ENCODE results near the gene TRPT1.
A peak's percentile ranks its signal among the peaks of the same experiment; 100 is the strongest.

The TRPT1 gene

DNA sequence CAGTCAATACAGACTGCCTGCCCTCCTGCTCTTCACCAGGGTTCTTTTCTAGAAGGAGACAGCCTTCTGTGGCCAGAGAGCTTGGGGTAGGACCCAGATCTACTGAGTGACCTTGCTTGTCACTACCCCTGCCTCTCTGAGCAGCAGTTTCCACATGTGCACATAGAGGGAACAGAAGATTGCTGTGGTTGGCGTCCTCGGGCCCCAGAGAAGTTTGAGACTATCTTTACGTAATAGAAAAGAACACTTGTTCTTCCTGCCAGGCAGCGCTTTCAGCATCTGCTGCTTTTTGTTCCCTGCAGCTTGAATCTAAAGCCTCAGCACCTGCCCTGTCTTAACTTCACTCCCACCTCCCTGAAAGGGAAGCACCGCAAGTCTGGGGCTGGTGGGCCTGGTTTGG is 13.0 kb upstream of the TRPT1 start:
- peak overlapping the region; percentile 98 for H3K27ac ChIP-seq
- ChIA-PET CTCF (no interaction called here), POLR2A (ENCODE audit: low non-redundant PET) (no interaction called here)
- DNase-seq (ENCODE audit: low spot score): no peak
- TF ChIP-seq, protein P1, sequence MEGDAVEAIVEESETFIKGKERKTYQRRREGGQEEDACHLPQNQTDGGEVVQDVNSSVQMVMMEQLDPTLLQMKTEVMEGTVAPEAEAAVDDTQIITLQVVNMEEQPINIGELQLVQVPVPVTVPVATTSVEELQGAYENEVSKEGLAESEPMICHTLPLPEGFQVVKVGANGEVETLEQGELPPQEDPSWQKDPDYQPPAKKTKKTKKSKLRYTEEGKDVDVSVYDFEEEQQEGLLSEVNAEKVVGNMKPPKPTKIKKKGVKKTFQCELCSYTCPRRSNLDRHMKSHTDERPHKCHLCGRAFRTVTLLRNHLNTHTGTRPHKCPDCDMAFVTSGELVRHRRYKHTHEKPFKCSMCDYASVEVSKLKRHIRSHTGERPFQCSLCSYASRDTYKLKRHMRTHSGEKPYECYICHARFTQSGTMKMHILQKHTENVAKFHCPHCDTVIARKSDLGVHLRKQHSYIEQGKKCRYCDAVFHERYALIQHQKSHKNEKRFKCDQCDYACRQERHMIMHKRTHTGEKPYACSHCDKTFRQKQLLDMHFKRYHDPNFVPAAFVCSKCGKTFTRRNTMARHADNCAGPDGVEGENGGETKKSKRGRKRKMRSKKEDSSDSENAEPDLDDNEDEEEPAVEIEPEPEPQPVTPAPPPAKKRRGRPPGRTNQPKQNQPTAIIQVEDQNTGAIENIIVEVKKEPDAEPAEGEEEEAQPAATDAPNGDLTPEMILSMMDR (conservative IDR thresholded peaks at IDR 0.05; ENCODE audit: low read depth): no peak

DNA sequence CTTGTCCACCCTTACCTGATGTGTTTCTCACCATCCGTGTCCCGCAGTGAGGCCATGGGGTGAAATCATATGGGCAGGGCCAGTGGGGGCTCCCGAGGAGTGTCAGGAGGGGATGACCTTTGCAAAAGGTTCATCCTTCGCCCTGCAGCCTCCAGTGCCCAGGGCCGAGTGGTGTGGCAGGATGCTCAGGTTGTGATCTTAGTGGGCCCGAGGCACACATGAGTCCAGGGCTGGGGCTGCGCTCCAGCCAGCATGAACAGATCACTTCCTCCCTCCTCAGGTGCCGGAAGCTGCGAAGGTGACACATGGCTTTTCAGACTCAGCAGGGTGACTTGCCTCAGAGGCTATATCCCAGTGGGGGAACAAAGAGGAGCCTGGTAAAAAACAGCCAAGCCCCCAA is 12.1 kb upstream of the TRPT1 start:
- DNase-seq (ENCODE audit: low spot score): no peak
- H3K27ac ChIP-seq: peak overlapping the region; percentile 98
- ChIA-PET CTCF (interaction anchor here (1.3 kb wide), 1 partner anchor 10 kb away, joined by 3 read pairs; no protein-coding TSS in a partner anchor), POLR2A (ENCODE audit: low non-redundant PET) (interaction anchor here (0.6 to 1.4 kb wide), 2 partner anchors 24 to 52 kb away, joined by 3 to 8 read pairs; partner anchors contain the start of gene STIP1)
- TF ChIP-seq, protein P1 (conservative IDR thresholded peaks at IDR 0.05; ENCODE audit: low read depth): no peak

DNA sequence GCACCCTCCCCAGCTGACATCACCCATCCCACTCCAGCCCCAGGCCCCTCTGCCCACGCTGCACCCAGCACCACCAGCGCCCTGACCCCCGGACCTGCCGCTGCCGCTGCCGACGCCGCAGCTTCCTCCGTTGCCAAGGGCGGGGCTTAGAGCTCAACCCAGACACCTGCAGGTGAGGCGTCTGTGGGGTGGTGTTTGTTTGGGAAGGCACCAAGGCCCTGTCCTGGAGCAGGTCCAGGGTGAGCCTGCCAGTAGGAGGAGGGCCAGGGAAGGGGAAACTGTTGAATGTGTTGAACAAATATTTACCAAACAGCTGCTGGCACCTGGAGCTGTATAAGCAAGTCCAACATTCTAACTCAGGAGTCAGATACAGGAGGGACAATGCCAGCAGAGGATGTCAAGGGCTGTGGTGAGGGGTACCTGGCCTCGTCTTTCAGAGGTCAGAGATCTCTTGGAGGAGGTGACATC is 11.5 kb upstream of the TRPT1 start:
- DNase-seq (ENCODE audit: low spot score): no peak
- CTCF ChIA-PET: interaction anchor here (0.6 to 1.3 kb wide), 5 partner anchors 10 to 566 kb away, joined by 3 to 5 read pairs (median 3); partner anchors contain the start of gene MAP4K2
- POLR2A ChIA-PET (ENCODE audit: low non-redundant PET): interaction anchor here (1.4 kb wide), 1 partner anchor 52 kb away, joined by 8 read pairs; the partner anchor contains the start of gene STIP1
- TF ChIP-seq, protein P1 (conservative IDR thresholded peaks at IDR 0.05; ENCODE audit: low read depth): no peak
- H3K27ac ChIP-seq: peak overlapping the region; percentile 98

DNA sequence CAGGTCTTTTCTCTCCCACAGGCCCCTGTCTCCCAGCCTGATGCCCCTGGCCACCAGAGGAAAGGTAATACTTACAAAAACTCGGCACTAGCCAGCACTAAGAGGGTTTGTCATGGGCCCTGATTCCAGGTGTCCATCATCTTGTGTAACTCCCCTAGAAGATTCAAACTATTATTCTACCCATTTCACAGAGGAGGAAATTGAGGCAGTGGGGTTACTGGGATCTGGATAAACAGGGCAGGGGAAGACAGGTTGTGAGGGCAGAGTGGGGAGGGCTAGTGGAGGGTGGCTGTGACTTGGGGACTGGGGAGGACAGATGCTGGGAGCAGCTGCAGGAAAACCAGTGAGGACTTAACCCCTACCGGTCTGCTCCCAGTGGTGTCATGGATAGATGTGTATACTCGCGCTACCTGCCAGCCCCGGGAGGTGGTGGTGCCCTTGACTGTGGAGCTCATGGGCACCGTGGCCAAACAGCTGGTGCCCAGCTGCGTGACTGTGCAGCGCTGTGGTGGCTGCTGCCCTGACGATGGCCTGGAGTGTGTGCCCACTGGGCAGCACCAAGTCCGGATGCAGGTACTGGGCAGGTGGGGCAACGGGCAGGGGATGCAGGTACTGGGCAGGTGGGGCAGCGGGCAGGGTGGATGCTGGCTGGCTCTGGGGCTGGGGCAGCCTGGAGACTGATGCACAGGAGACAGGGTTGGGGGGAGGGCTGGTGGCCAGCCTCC is 9.6 kb upstream of the TRPT1 start:
- peak overlapping the region; percentile 98 for H3K27ac ChIP-seq
- POLR2A ChIA-PET (ENCODE audit: low non-redundant PET): no interaction called here

DNA sequence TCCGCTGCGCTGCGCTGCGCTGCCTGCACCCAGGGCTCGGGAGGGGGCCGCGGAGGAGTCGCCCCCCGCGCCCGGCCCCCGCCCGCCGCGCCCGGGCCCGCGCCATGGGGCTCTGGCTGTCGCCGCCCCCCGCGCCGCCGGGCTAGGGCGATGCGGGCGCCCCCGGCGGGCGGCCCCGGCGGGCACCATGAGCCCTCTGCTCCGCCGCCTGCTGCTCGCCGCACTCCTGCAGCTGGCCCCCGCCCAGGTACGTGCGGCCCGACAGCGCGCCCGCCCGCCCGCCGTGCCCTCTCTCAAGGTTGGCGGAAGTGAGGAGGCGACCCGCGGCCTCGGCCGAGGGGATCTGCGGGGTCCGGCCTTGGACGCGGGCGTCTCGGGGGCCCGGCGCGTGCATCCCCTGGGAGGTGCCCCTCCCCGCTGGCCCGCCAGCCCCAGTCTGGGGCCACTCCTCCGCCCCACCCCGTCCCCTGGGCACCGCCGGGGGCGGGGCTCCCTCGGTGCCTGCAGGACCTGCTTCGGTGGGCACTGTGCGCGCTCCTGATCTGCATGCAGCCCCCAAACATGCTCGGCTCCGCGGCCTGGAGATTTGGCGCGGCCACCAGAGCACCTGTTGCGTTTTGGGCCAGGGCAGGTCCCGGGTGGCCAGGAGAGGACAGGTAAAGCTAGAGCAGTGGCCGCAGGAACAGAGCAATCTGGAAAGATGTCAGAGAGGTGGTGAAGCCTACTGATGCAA is 8.8 kb upstream of the TRPT1 start:
- ChIA-PET POLR2A (ENCODE audit: low non-redundant PET) (interaction anchor here (0.6 kb wide), 1 partner anchor 23 kb away, joined by 5 read pairs; no protein-coding TSS in a partner anchor), CTCF (no interaction called here)
- H3K27ac ChIP-seq: peak overlapping the region; percentile 98
- TF ChIP-seq, protein P1 (conservative IDR thresholded peaks at IDR 0.05; ENCODE audit: low read depth): no peak
- no peak for DNase-seq (ENCODE audit: low spot score)

More for the DNA sequence above, 9.6 kb upstream of the TRPT1 start:
- DNase-seq (ENCODE audit: low spot score): no peak
- TF ChIP-seq, protein P1 (conservative IDR thresholded peaks at IDR 0.05; ENCODE audit: low read depth): no peak
- CTCF ChIA-PET: interaction anchor here (0.6 kb wide), 1 partner anchor 70 kb away, joined by 3 read pairs; no protein-coding TSS in a partner anchor

DNA sequence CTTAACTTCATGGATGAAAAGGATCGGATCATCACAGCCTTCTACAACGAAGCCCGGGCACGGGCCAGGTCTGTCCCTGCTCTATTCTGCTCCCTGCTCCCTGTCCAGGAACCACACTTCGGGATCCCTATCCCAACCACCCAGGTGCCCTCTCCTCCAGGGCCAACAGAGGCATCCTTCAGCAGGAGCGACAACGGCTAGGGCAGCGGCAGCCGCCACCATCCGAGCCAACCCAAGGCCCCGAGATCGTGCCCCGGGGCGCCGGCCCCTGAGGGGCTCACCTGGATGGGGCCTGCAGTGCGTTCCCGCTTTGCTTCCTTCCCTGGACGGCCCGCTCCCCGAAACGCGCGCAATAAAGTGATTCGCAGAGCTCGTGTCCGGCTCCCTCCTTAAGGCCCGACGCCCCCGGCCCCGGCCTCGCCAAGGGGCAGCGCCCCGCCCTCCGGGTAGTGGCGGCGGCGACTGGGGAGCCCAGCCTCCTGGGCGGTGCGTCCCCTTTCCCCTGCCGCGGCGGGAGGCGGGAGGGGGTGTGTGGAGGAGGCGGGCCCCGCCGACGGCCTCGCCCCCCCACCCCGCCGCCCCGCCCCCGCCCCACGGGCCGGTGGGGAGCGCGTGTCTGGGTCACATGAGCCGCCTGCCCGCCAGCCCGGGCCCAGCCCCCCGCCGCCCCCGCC is 8.1 kb upstream of the TRPT1 start, which contains the start of gene VEGFB:
VEGFB (plus strand) TSS at position 672 of the 674 bp plus-strand sequence. CDS start 250 bp downstream, outside the sequence.
- TF ChIP-seq, protein P1 (conservative IDR thresholded peaks at IDR 0.05; ENCODE audit: low read depth): no peak
- ChIA-PET CTCF (interaction anchor here (0.9 kb wide), 1 partner anchor 67 kb away, joined by 3 read pairs; no protein-coding TSS in a partner anchor), POLR2A (ENCODE audit: low non-redundant PET) (no interaction called here)
- peak within 1 kb of the TSS; percentile 98 for H3K27ac ChIP-seq
- no peak for DNase-seq (ENCODE audit: low spot score)

Data from RWPE1 (cell line).